HL-60 (cell line): Measurements from ENCODE around the gene TRAIP.
"Not testable (repeated sequence)": the region's sequence is repeated elsewhere in the genome, so short reads cannot be mapped to it uniquely, and the experiment has no call there.

Experiments used
- DNase-seq, 2 experiments: peaks; one replicate each; pipeline ENCODE4 v3.0.0-alpha.2; 2010 to 2020; ENCODE audit warnings: low read depth in 1 of 2, low spot score in 1 of 2
- H3K27ac ChIP-seq: fragments of 250-450 bp; sonication (Bioruptor Pico); replicated peaks from 2 replicates; pipeline ENCODE4 v1.5.1; 2020; ENCODE audit warnings: mild to moderate bottlenecking, moderate library complexity
- H3K27me3 ChIP-seq: fragments of 250-450 bp; sonication (Bioruptor Pico); 2 replicates; pipeline ENCODE4 v1.5.1; 2021; ENCODE audit warnings: mild to moderate bottlenecking, moderate library complexity; ENCODE audit not compliant: insufficient read depth, poor library complexity, severe bottlenecking
- H3K4me3 ChIP-seq: replicated peaks from 2 replicates; pipeline ENCODE4 v1.5.1; 2011; ENCODE audit warnings: mild to moderate bottlenecking, control low read depth, low read length; ENCODE audit not compliant: insufficient read depth
- CTCF ChIP-seq: IDR thresholded peaks from one replicate; pipeline ENCODE4 v1.5.1; 2011; ENCODE audit warnings: low read length, control low read depth, inconsistent platforms; ENCODE audit not compliant: insufficient read depth
- GABPA ChIP-seq: IDR thresholded peaks from 2 replicates; pipeline ENCODE4 v1.6.1; 2012; ENCODE audit warnings: low read depth
- POLR2AphosphoS5 ChIP-seq: IDR thresholded peaks from 2 replicates; pipeline ENCODE4 v1.6.1; 2012; ENCODE audit warnings: low read depth
- REST ChIP-seq: IDR thresholded peaks from 2 replicates; pipeline ENCODE4 v1.6.1; 2012; ENCODE audit warnings: low read depth; ENCODE audit not compliant: insufficient replicate concordance
- SPI1 ChIP-seq: IDR thresholded peaks from 2 replicates; pipeline ENCODE4 v1.6.1; 2012; ENCODE audit warnings: low read depth, mild to moderate bottlenecking, borderline replicate concordance

The TRAIP gene

GRCh38 chr3:49781415-49782199, 74.8 kb downstream of the TRAIP start:
- H3K27me3 ChIP-seq: no peaks in the 10 kb centered on the region
- no peak overlapping the region for H3K27ac ChIP-seq
- TF ChIP-seq POLR2AphosphoS5: no peak
- no peak for TF ChIP-seq REST
- TF ChIP-seq CTCF: no peak
- no peak for TF ChIP-seq GABPA
- TF ChIP-seq SPI1: no peak
- no peak overlapping the region for H3K4me3 ChIP-seq
- no peak for DNase-seq

GRCh38 chr3:49780975-49781365, 75.4 kb downstream of the TRAIP start:
- not testable (repeated sequence) for H3K27ac ChIP-seq, H3K27me3 ChIP-seq, DNase-seq, H3K4me3 ChIP-seq

GRCh38 chr3:49780080-49780974, 76.0 kb downstream of the TRAIP start:
- no peak for TF ChIP-seq SPI1
- no peak for TF ChIP-seq CTCF
- TF ChIP-seq GABPA: no peak
- TF ChIP-seq REST: no peak
- no peak for TF ChIP-seq POLR2AphosphoS5
- Histone ChIP-seq H3K27ac (no peak overlapping the region), H3K4me3 (no peak overlapping the region), H3K27me3 (no peaks in the 10 kb centered on the region)
- DNase-seq: no peak

GRCh38 chr3:49779358-49780079, 76.8 kb downstream of the TRAIP start:
- no peak for DNase-seq
- no peak for TF ChIP-seq GABPA
- TF ChIP-seq CTCF: no peak
- no peak for TF ChIP-seq POLR2AphosphoS5
- no peak for TF ChIP-seq REST
- no peak for TF ChIP-seq SPI1
- no peak overlapping the region for H3K4me3 ChIP-seq
- H3K27ac ChIP-seq: no peak overlapping the region
- H3K27me3 ChIP-seq: no peaks in the 10 kb centered on the region
